K562 (cell line): Measurements from ENCODE around the gene RABGAP1L. TPM values are rescaled to one million over a fixed set of nuclear protein-coding genes. Genes with fewer than 3 reads are reported as not detected.
A peak's percentile ranks its signal among the peaks of the same experiment; 100 is the strongest.

Source experiments
- BRD9 ChIP-seq: fragments of 450-650 bp; IDR thresholded peaks from 2 replicates; pipeline ENCODE4 v1.6.1; 2018; ENCODE audit warnings: low read depth; ENCODE audit not compliant: partially characterized antibody
- MAFG ChIP-seq: fragments of 450-650 bp; conservative IDR thresholded peaks from 2 replicates; pipeline ENCODE4 v1.6.1; 2016; ENCODE audit warnings: missing genetic modification characterization, missing compliant biosample characterization
- RBM39 ChIP-seq: fragments of 200-400 bp; formaldehyde crosslinking; optimal IDR thresholded peaks from 2 replicates; pipeline ENCODE3; 2018; ENCODE audit warnings: low read depth, low read length
- TRIM28 ChIP-seq: fragments of 450-650 bp; IDR thresholded peaks from 2 replicates; pipeline ENCODE4 v1.6.1; 2017
- polyA plus RNA-seq, 8 experiments: library from polyadenylated mRNA; depleted of rRNA in 4 of 8; stranded (reverse) in 5 of 8; unstranded in 3 of 8; fragments of >200 nt; fragmentation: Nextera tagmentation in 2 of 8; fragmentation: Illumina TruSeq in 1 of 8; extraction: Ambion mirVana in 2 of 8; extraction: Trizol in 1 of 8; gene quantifications; 2 replicates each; pipeline versions ENCODE4 v1.2.1 to v1.2.3, GENCODE V29; 2011 to 2014; ENCODE audit warnings: inconsistent platforms in 1 of 8, missing spikeins in 1 of 8
- total RNA-seq, 7 experiments: library from RNA; depleted of rRNA in 6 of 7; stranded (reverse); fragments of >200 nt in 6 of 7; fragmentation: Illumina TruSeq in 2 of 7; extraction: Trizol in 2 of 7; gene quantifications; 2 replicates each; pipeline versions ENCODE4 v1.2.1 to v1.2.3, GENCODE V29; 2011 to 2021; ENCODE audit warnings: low replicate concordance in 1 of 7
- TF ChIP-seq, protein P1 (sequence below): IDR thresholded peaks from 2 replicates; pipeline ENCODE4 v1.6.1; 2016; ENCODE audit warnings: missing genetic modification characterization, missing compliant biosample characterization
- TF ChIP-seq, protein P2 (sequence below): sonication (generic); formaldehyde crosslinking; IDR thresholded peaks from 2 replicates; pipeline ENCODE4 v1.9.0; 2022; ENCODE audit warnings: mild to moderate bottlenecking, missing genetic modification reagents
- TF ChIP-seq, protein P3 (sequence below): fragments of 250-450 bp; sonication (Bioruptor Pico); IDR thresholded peaks from 2 replicates; pipeline ENCODE4 v1.6.1; 2021; ENCODE audit warnings: mild to moderate bottlenecking
- TF ChIP-seq, protein P4 (sequence below), 2 experiments: fragments of 450-650 bp; conservative IDR thresholded peaks; 2 replicates each; pipeline ENCODE4 v1.6.1; 2017; ENCODE audit warnings: mild to moderate bottlenecking in 2 of 2, moderate library complexity in 2 of 2
- TF ChIP-seq, protein P5 (sequence below): sonication (generic); formaldehyde crosslinking; IDR thresholded peaks from 2 replicates; pipeline ENCODE4 v1.8.0; 2022; ENCODE audit warnings: mild to moderate bottlenecking, missing genetic modification reagents
- TF ChIP-seq, protein P6 (sequence below): fragments of 450-650 bp; IDR thresholded peaks from 2 replicates; pipeline ENCODE4 v1.6.1; 2016; ENCODE audit warnings: mild to moderate bottlenecking, moderate library complexity

RABGAP1L gene
- total and polyA plus RNA-seq, 9 of the 15 experiments (the other 6 are each of a cell fraction or from before 2014, with no cell fraction given) = 16.5 to 44.9 (median 26.7) TPM

DNA sequence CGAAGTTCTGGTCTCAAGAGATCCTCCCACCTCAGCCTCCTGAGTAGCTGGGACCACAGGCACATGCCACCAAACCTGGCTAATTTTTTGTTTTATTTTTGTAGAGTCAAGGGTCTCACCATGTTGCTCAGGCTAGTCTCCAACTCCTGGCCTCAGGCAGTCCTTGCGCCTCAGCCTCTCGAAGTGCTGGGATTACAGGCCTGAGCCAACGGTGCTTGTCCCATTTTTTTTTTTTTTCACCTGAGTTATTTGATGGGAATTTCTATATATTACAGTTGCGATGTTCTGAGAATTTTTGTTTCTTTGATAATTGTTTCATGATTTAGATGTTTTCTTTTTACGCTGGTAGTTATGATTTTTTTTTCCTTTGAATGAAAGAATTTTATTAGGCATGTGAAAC, 2.5 kb downstream of the RABGAP1L start (continued):
- TF ChIP-seq MAFG (tag) (no peak), TRIM28 (no peak), BRD9 (peak; percentile 42), RBM39 (no peak)
- TF ChIP-seq, protein P1, sequence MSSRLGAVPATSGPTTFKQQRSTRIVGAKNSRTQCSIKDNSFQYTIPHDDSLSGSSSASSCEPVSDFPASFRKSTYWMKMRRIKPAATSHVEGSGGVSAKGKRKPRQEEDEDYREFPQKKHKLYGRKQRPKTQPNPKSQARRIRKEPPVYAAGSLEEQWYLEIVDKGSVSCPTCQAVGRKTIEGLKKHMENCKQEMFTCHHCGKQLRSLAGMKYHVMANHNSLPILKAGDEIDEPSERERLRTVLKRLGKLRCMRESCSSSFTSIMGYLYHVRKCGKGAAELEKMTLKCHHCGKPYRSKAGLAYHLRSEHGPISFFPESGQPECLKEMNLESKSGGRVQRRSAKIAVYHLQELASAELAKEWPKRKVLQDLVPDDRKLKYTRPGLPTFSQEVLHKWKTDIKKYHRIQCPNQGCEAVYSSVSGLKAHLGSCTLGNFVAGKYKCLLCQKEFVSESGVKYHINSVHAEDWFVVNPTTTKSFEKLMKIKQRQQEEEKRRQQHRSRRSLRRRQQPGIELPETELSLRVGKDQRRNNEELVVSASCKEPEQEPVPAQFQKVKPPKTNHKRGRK (tag) = peak; percentile 51; the same call in 1 of the 2 replicates
- TF ChIP-seq, protein P2, sequence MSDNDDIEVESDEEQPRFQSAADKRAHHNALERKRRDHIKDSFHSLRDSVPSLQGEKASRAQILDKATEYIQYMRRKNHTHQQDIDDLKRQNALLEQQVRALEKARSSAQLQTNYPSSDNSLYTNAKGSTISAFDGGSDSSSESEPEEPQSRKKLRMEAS (CRISPR knock-in tag) = peak; percentile 25; the same call in 1 of the 2 replicates
- TF ChIP-seq, protein P3, sequence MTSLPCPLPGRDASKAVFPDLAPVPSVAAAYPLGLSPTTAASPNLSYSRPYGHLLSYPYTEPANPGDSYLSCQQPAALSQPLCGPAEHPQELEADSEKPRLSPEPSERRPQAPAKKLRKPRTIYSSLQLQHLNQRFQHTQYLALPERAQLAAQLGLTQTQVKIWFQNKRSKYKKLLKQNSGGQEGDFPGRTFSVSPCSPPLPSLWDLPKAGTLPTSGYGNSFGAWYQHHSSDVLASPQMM (CRISPR knock-in tag) = no peak
- TF ChIP-seq, protein P4, sequence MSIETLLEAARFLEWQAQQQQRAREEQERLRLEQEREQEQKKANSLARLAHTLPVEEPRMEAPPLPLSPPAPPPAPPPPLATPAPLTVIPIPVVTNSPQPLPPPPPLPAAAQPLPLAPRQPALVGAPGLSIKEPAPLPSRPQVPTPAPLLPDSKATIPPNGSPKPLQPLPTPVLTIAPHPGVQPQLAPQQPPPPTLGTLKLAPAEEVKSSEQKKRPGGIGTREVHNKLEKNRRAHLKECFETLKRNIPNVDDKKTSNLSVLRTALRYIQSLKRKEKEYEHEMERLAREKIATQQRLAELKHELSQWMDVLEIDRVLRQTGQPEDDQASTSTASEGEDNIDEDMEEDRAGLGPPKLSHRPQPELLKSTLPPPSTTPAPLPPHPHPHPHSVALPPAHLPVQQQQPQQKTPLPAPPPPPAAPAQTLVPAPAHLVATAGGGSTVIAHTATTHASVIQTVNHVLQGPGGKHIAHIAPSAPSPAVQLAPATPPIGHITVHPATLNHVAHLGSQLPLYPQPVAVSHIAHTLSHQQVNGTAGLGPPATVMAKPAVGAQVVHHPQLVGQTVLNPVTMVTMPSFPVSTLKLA (conservative IDR thresholded peaks at IDR 0.05) = 0 out of 4 replicates have a peak, but pooled peaks of 1 of the 2 experiments have one; percentile 17
- TF ChIP-seq, protein P5, sequence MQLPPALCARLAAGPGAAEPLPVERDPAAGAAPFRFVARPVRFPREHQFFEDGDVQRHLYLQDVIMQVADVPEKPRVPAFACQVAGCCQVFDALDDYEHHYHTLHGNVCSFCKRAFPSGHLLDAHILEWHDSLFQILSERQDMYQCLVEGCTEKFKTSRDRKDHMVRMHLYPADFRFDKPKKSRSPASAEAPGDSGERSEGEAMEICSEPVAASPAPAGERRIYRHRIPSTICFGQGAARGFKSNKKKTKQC (CRISPR knock-in tag) = no peak
- TF ChIP-seq, protein P6, sequence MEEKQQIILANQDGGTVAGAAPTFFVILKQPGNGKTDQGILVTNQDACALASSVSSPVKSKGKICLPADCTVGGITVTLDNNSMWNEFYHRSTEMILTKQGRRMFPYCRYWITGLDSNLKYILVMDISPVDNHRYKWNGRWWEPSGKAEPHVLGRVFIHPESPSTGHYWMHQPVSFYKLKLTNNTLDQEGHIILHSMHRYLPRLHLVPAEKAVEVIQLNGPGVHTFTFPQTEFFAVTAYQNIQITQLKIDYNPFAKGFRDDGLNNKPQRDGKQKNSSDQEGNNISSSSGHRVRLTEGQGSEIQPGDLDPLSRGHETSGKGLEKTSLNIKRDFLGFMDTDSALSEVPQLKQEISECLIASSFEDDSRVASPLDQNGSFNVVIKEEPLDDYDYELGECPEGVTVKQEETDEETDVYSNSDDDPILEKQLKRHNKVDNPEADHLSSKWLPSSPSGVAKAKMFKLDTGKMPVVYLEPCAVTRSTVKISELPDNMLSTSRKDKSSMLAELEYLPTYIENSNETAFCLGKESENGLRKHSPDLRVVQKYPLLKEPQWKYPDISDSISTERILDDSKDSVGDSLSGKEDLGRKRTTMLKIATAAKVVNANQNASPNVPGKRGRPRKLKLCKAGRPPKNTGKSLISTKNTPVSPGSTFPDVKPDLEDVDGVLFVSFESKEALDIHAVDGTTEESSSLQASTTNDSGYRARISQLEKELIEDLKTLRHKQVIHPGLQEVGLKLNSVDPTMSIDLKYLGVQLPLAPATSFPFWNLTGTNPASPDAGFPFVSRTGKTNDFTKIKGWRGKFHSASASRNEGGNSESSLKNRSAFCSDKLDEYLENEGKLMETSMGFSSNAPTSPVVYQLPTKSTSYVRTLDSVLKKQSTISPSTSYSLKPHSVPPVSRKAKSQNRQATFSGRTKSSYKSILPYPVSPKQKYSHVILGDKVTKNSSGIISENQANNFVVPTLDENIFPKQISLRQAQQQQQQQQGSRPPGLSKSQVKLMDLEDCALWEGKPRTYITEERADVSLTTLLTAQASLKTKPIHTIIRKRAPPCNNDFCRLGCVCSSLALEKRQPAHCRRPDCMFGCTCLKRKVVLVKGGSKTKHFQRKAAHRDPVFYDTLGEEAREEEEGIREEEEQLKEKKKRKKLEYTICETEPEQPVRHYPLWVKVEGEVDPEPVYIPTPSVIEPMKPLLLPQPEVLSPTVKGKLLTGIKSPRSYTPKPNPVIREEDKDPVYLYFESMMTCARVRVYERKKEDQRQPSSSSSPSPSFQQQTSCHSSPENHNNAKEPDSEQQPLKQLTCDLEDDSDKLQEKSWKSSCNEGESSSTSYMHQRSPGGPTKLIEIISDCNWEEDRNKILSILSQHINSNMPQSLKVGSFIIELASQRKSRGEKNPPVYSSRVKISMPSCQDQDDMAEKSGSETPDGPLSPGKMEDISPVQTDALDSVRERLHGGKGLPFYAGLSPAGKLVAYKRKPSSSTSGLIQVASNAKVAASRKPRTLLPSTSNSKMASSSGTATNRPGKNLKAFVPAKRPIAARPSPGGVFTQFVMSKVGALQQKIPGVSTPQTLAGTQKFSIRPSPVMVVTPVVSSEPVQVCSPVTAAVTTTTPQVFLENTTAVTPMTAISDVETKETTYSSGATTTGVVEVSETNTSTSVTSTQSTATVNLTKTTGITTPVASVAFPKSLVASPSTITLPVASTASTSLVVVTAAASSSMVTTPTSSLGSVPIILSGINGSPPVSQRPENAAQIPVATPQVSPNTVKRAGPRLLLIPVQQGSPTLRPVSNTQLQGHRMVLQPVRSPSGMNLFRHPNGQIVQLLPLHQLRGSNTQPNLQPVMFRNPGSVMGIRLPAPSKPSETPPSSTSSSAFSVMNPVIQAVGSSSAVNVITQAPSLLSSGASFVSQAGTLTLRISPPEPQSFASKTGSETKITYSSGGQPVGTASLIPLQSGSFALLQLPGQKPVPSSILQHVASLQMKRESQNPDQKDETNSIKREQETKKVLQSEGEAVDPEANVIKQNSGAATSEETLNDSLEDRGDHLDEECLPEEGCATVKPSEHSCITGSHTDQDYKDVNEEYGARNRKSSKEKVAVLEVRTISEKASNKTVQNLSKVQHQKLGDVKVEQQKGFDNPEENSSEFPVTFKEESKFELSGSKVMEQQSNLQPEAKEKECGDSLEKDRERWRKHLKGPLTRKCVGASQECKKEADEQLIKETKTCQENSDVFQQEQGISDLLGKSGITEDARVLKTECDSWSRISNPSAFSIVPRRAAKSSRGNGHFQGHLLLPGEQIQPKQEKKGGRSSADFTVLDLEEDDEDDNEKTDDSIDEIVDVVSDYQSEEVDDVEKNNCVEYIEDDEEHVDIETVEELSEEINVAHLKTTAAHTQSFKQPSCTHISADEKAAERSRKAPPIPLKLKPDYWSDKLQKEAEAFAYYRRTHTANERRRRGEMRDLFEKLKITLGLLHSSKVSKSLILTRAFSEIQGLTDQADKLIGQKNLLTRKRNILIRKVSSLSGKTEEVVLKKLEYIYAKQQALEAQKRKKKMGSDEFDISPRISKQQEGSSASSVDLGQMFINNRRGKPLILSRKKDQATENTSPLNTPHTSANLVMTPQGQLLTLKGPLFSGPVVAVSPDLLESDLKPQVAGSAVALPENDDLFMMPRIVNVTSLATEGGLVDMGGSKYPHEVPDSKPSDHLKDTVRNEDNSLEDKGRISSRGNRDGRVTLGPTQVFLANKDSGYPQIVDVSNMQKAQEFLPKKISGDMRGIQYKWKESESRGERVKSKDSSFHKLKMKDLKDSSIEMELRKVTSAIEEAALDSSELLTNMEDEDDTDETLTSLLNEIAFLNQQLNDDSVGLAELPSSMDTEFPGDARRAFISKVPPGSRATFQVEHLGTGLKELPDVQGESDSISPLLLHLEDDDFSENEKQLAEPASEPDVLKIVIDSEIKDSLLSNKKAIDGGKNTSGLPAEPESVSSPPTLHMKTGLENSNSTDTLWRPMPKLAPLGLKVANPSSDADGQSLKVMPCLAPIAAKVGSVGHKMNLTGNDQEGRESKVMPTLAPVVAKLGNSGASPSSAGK = peak; percentile 50; the same call in 1 of the 2 replicates
